ENCODE measurements around the gene ADH1B.
"Not testable (repeated sequence)": the region's sequence is repeated elsewhere in the genome, so short reads cannot be mapped to it uniquely, and the experiment has no call there.

The ADH1B gene

GRCh38 chr4:99324979-99325378 is 3.8 kb upstream of the ADH1B start:
- Histone ChIP-seq H3K4me1 (ENCODE audit: insufficient read depth, poor library complexity, severe bottlenecking) (no peaks in the 10 kb centered on the region), H3K9me3 (ENCODE audit: severe bottlenecking) (no peaks in the 10 kb centered on the region), H3K27me3 (ENCODE audit: insufficient read depth, poor library complexity, severe bottlenecking) (no peaks in the 10 kb centered on the region), H3K36me3 (ENCODE audit: low read depth) (no peaks in the 10 kb centered on the region), H3K27ac (ENCODE audit: poor library complexity, severe bottlenecking) (no peak overlapping the region), H3K4me3 (ENCODE audit: severe bottlenecking) (no peak overlapping the region)
- ATAC-seq (ENCODE audit: low read depth) (no peak), DNase-seq (ENCODE audit: low spot score) (no peak)
- no peak for TF ChIP-seq CTCF (IDR thresholded peaks at IDR 0.05; ENCODE audit: poor library complexity, severe bottlenecking)

GRCh38 chr4:99324361-99324760 is 3.2 kb upstream of the ADH1B start:
- DNase-seq (ENCODE audit: low spot score) (no peak), ATAC-seq (ENCODE audit: low read depth) (no peak)
- no peak for TF ChIP-seq CTCF (IDR thresholded peaks at IDR 0.05; ENCODE audit: poor library complexity, severe bottlenecking)
- H3K27ac ChIP-seq (ENCODE audit: poor library complexity, severe bottlenecking): no peak overlapping the region
- no peaks in the 10 kb centered on the region for H3K36me3 ChIP-seq (ENCODE audit: low read depth)
- no peak overlapping the region for H3K4me3 ChIP-seq (ENCODE audit: severe bottlenecking)
- no peaks in the 10 kb centered on the region for H3K4me1 ChIP-seq (ENCODE audit: insufficient read depth, poor library complexity, severe bottlenecking)
- no peaks in the 10 kb centered on the region for H3K27me3 ChIP-seq (ENCODE audit: insufficient read depth, poor library complexity, severe bottlenecking)
- H3K9me3 ChIP-seq (ENCODE audit: severe bottlenecking): no peaks in the 10 kb centered on the region

- TF ChIP-seq CTCF (IDR thresholded peaks at IDR 0.05; ENCODE audit: poor library complexity, severe bottlenecking): no peak
- H3K27me3 ChIP-seq (ENCODE audit: insufficient read depth, poor library complexity, severe bottlenecking): no peaks in the 10 kb centered on the region
- H3K4me3 ChIP-seq (ENCODE audit: severe bottlenecking): no peak overlapping the region
- H3K4me1 ChIP-seq (ENCODE audit: insufficient read depth, poor library complexity, severe bottlenecking): no peaks in the 10 kb centered on the region
- DNase-seq (ENCODE audit: low spot score): no peak
- no peak for ATAC-seq (ENCODE audit: low read depth)
- no peaks in the 10 kb centered on the region for H3K36me3 ChIP-seq (ENCODE audit: low read depth)
- H3K27ac ChIP-seq (ENCODE audit: poor library complexity, severe bottlenecking): no peak overlapping the region
- no peaks in the 10 kb centered on the region for H3K9me3 ChIP-seq (ENCODE audit: severe bottlenecking)
These were observed 2.6 kb upstream of the ADH1B start for GRCh38 chr4:99323756-99324155.

- not testable (repeated sequence) for H3K36me3 ChIP-seq (ENCODE audit: low read depth); ATAC-seq (ENCODE audit: low read depth); DNase-seq (ENCODE audit: low spot score); H3K9me3 ChIP-seq (ENCODE audit: severe bottlenecking); H3K27me3 ChIP-seq (ENCODE audit: insufficient read depth, poor library complexity, severe bottlenecking); H3K27ac ChIP-seq (ENCODE audit: poor library complexity, severe bottlenecking); H3K4me1 ChIP-seq (ENCODE audit: insufficient read depth, poor library complexity, severe bottlenecking); H3K4me3 ChIP-seq (ENCODE audit: severe bottlenecking)
These were observed 3.4 kb downstream of the ADH1B start for GRCh38 chr4:99317811-99318210.

- Histone ChIP-seq H3K4me1 (ENCODE audit: insufficient read depth, poor library complexity, severe bottlenecking) (no peaks in the 10 kb centered on the region), H3K27me3 (ENCODE audit: insufficient read depth, poor library complexity, severe bottlenecking) (no peaks in the 10 kb centered on the region), H3K4me3 (ENCODE audit: severe bottlenecking) (no peak overlapping the region), H3K36me3 (ENCODE audit: low read depth) (no peaks in the 10 kb centered on the region), H3K9me3 (ENCODE audit: severe bottlenecking) (no peaks in the 10 kb centered on the region), H3K27ac (ENCODE audit: poor library complexity, severe bottlenecking) (no peak overlapping the region)
- ATAC-seq (ENCODE audit: low read depth) (no peak), DNase-seq (ENCODE audit: low spot score) (no peak)
- TF ChIP-seq CTCF (IDR thresholded peaks at IDR 0.05; ENCODE audit: poor library complexity, severe bottlenecking): no peak
These were observed 3.8 kb downstream of the ADH1B start for GRCh38 chr4:99317354-99317753.
